SK-N-SH (cell line): ENCODE measurements around the gene GOLM1. TPM values are rescaled to one million over a fixed set of nuclear protein-coding genes. Genes with fewer than 3 reads are reported as not detected.

Source experiments
- CTCF ChIA-PET: fragments of 300-600, 350-600 bp; formaldehyde crosslinking; extraction: SDS; loops from one replicate; lab custom pipeline; 2021; lab: Yijun Ruan, JAX
- POLR2A ChIA-PET: fragments of 350-600 bp; sonication (Branson Sonifier 250); formaldehyde crosslinking; extraction: SDS; loops from one replicate; lab custom pipeline; 2020; ENCODE audit warnings: antibody characterized with exemption, inconsistent platforms; lab: Yijun Ruan, JAX
- DNase-seq: peaks from one replicate; pipeline ENCODE4 v3.0.0; 2012
- H2AFZ ChIP-seq: fragments of 200-600 bp; sonication (generic); 2 replicates; pipeline ENCODE4 v1.8.1; 2016; ENCODE audit warnings: antibody characterized with exemption, mild to moderate bottlenecking, low read depth
- H3F3A ChIP-seq: fragments of 200-600 bp; sonication (generic); replicated peaks from 2 replicates; pipeline ENCODE3; 2016; ENCODE audit warnings: antibody characterized with exemption, mild to moderate bottlenecking; ENCODE audit not compliant: insufficient read depth
- H3K27ac ChIP-seq, 2 experiments: fragments of 200-500 bp in 1 of 2; fragments of 200-600 bp in 1 of 2; sonication (Bioruptor generic) in 1 of 2; sonication (generic), shearing (Covaris generic) in 1 of 2; 2 replicates each; pipeline versions ENCODE4 v1.5.1 to v1.6.1; 2014 to 2016; ENCODE audit warnings: low read depth in 2 of 2, inconsistent platforms in 1 of 2, low read length in 1 of 2, mild to moderate bottlenecking in 1 of 2, mixed read lengths in 1 of 2
- H3K27me3 ChIP-seq: fragments of 200-600 bp; sonication (generic), shearing (Covaris generic); 2 replicates; pipeline ENCODE4 v1.6.1; 2016; ENCODE audit warnings: mixed run types; ENCODE audit not compliant: insufficient read depth
- H3K36me3 ChIP-seq, 2 experiments: fragments of 200-500 bp in 1 of 2; fragments of 200-600 bp in 1 of 2; sonication (Bioruptor generic) in 1 of 2; sonication (generic) in 1 of 2; replicated peaks in 1 of 2; 2 replicates each; pipeline versions ENCODE3 to v1.5.1; 2014 to 2016; ENCODE audit warnings: low read length in 1 of 2, mild to moderate bottlenecking in 1 of 2; ENCODE audit not compliant: insufficient read depth in 2 of 2, control insufficient read depth in 1 of 2
- H3K4me1 ChIP-seq, 2 experiments: fragments of 200-500 bp in 1 of 2; fragments of 200-600 bp in 1 of 2; sonication (Bioruptor generic) in 1 of 2; sonication (generic), shearing (Covaris generic) in 1 of 2; 2 replicates each; pipeline versions ENCODE4 v1.5.1 to v1.6.1; 2014 to 2016; ENCODE audit warnings: low read depth in 1 of 2, low read length in 1 of 2, mixed run types in 1 of 2; ENCODE audit not compliant: insufficient read depth in 2 of 2, control insufficient read depth in 1 of 2
- H3K4me2 ChIP-seq: fragments of 200-600 bp; sonication (generic), shearing (Covaris generic); 2 replicates; pipeline ENCODE4 v1.6.1; 2017; ENCODE audit warnings: mixed run types
- H3K4me3 ChIP-seq, 2 experiments: fragments of 200-500 bp in 1 of 2; fragments of 200-600 bp in 1 of 2; sonication (Bioruptor generic) in 1 of 2; sonication (generic), shearing (Covaris generic) in 1 of 2; 2 replicates each; pipeline versions ENCODE4 v1.5.1 to v1.8.1; 2014 to 2016; ENCODE audit warnings: low read depth in 2 of 2, inconsistent platforms in 1 of 2, low read length in 1 of 2, mild to moderate bottlenecking in 1 of 2, mixed read lengths in 1 of 2, moderate library complexity in 1 of 2
- H3K79me2 ChIP-seq: fragments of 200-600 bp; sonication (generic); 2 replicates; pipeline ENCODE4 v1.8.1; 2017; ENCODE audit warnings: mild to moderate bottlenecking; ENCODE audit not compliant: insufficient read depth
- H3K9ac ChIP-seq: fragments of 200-600 bp; sonication (generic); 2 replicates; pipeline ENCODE4 v1.6.1; 2017; ENCODE audit warnings: mixed run types
- H3K9me2 ChIP-seq: fragments of 200-600 bp; sonication (generic); 2 replicates; pipeline ENCODE4 v1.6.1; 2017; ENCODE audit warnings: mixed run types
- H3K9me3 ChIP-seq: fragments of 200-600 bp; sonication (generic); 2 replicates; pipeline ENCODE4 v1.6.1; 2017; ENCODE audit warnings: mixed run types, mild to moderate bottlenecking, moderate library complexity
- H4K20me1 ChIP-seq: fragments of 200-600 bp; sonication (generic); 2 replicates; pipeline ENCODE4 v1.6.1; 2017; ENCODE audit warnings: mild to moderate bottlenecking, mixed run types; ENCODE audit not compliant: insufficient read depth
- EZH2phosphoT487 ChIP-seq: fragments of 200-600 bp; sonication (generic); IDR thresholded peaks from 2 replicates; pipeline ENCODE4 v1.6.1; 2017; ENCODE audit warnings: low read depth, mixed run types, mild to moderate bottlenecking, antibody characterized with exemption, moderate library complexity, borderline replicate concordance
- FOXM1 ChIP-seq: IDR thresholded peaks from 2 replicates; pipeline ENCODE4 v1.4.0; 2012; ENCODE audit warnings: low read depth, mild to moderate bottlenecking
- GABPA ChIP-seq: IDR thresholded peaks from 2 replicates; pipeline ENCODE4 v1.4.0; 2012; ENCODE audit warnings: low read depth, mild to moderate bottlenecking
- MXI1 ChIP-seq: IDR thresholded peaks from 2 replicates; pipeline ENCODE4 v1.6.1; 2012; ENCODE audit warnings: mild to moderate bottlenecking, low read depth, low read length, improper control_type of control experiment
- NRF1 ChIP-seq: IDR thresholded peaks from 2 replicates; pipeline ENCODE4 v1.6.1; 2012; ENCODE audit warnings: low read depth, mild to moderate bottlenecking, low read length
- RXRA ChIP-seq: IDR thresholded peaks from 2 replicates; pipeline ENCODE4 v1.4.0; 2012; ENCODE audit warnings: low read depth, mild to moderate bottlenecking, borderline replicate concordance
- SIN3A ChIP-seq: IDR thresholded peaks from 2 replicates; pipeline ENCODE4 v1.6.1; 2012; ENCODE audit warnings: low read depth, mild to moderate bottlenecking, low read length, moderate library complexity, borderline replicate concordance
- SMC3 ChIP-seq: IDR thresholded peaks from 2 replicates; pipeline ENCODE4 v1.6.1; 2012; ENCODE audit warnings: low read depth, low read length, improper control_type of control experiment
- TCF12 ChIP-seq: IDR thresholded peaks from 2 replicates; pipeline ENCODE4 v1.4.0; 2012
- WGBS: methylation state at CpG from one replicate; pipeline ENCODE4 v1.1.6; 2017; ENCODE audit warnings: low lambda C conversion rate; 5-methylcytosine and 5-hydroxymethylcytosine counted together
- polyA plus RNA-seq, 3 experiments: library from polyadenylated mRNA; depleted of rRNA; stranded (reverse); fragments of >200 nt; gene quantifications; 2 replicates each; pipeline ENCODE4 v1.2.3, GENCODE V29; 2012
- TF ChIP-seq, protein P1 (sequence below): fragments of 200-600 bp; sonication (generic); IDR thresholded peaks from 2 replicates; pipeline ENCODE4 v1.6.1; 2017; ENCODE audit warnings: antibody characterized with exemption, mild to moderate bottlenecking, moderate library complexity

Gene GOLM1
- polyA plus RNA-seq, 1 of the 3 experiments (the other 2 are of a cell fraction) = 69.8 TPM

DNA sequence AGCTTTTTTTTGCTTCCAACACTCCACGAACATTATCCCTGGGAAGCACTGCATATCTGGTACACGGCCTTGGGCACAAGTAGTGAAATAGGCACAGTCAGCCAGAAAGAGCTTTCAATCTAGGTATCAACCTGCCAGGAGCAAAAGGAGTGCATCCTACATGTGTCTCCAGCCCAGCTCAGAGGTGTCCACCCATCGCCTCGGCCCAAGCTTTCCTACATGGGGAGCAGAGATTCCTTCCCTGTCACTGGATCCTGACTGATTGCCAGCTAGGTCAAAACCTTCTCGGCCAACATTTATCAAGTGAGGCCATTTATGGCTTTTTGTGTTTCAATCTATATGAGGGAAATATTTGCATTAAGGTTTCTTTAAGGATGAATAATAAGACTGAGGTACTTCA, 55.8 kb downstream of the GOLM1 start:
- Histone ChIP-seq H3K79me2 (no peaks in the 10 kb centered on the region), H3K9ac (no peak overlapping the region), H3F3A (no peaks in the 10 kb centered on the region), H3K9me3 (no peaks in the 10 kb centered on the region), H3K4me3 (no peak overlapping the region), H3K9me2 (no peaks in the 10 kb centered on the region), H3K27ac (no peak overlapping the region), H4K20me1 (no peaks in the 10 kb centered on the region), H3K4me1 (peaks cover 0 to 22% of the 10 kb centered on the region in 2 experiments; a peak in 1 of 4 replicates), H3K27me3 (no peaks in the 10 kb centered on the region), H3K4me2 (no peak overlapping the region), H2AFZ (no peak overlapping the region), H3K36me3 (peaks cover 0 to 10% of the 10 kb centered on the region in 2 experiments)
- whole genome bisulfite sequencing = 93% methylated on average over 5 of the region's 5 CpGs
- CTCF ChIA-PET = interaction anchor here (1.1 kb wide), 2 partner anchors 17 to 25 kb away, joined by 3 read pairs; no protein-coding TSS in a partner anchor
- TF ChIP-seq RXRA (no peak), NRF1 (no peak), SIN3A (no peak)
- no peak for DNase-seq
- POLR2A ChIA-PET = no interaction called here

DNA sequence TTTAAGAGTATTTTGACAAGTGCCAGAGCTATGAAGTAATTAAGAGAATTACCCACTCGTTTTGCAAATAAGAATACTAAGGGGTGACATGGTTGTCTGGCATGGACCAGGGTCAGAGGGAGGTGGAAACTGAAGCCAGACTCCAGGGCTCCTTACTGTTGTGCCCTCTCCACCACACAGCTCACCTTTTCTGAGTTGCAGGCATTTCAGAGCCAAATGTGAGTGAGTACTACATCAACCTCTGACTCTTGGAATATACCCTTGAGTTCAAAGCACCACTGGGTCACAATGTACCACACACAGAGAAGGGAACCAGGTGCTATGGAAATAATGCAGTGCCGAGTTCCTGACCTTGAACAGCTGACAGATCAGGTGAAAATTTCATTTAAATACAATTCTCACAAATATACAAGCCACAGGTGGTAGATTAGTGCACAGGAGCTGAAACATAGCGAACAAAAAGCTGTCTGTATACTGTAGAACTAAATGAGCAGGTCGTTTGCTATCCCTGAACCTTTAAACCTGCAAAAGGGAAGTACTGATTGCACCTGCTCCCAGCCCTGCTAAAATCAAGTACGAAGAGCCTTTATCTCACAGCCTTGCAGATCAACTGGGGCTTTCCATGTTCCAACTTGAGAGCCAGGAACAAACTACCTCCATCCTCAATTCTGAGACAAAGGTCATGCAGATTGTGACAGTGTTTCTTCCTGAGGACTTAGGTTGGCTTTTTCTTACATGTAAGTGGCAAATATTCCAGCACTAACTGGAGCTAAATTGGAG, 57.0 kb downstream of the GOLM1 start:
- Histone ChIP-seq H3K79me2 (no peaks in the 10 kb centered on the region), H4K20me1 (no peaks in the 10 kb centered on the region), H3K27ac (no peak overlapping the region), H3K4me2 (no peak overlapping the region), H3K9ac (no peak overlapping the region), H3K4me1 (peaks cover 0 to 20% of the 10 kb centered on the region in 2 experiments; a peak in 1 of 4 replicates), H2AFZ (no peak overlapping the region), H3K36me3 (peaks cover 0 to 10% of the 10 kb centered on the region in 2 experiments), H3K4me3 (no peak overlapping the region), H3K9me2 (no peaks in the 10 kb centered on the region), H3F3A (no peaks in the 10 kb centered on the region), H3K9me3 (no peaks in the 10 kb centered on the region), H3K27me3 (no peaks in the 10 kb centered on the region)
- WGBS = 74% methylated on average over 5 of the region's 5 CpGs
- no peak for DNase-seq
- TF ChIP-seq TCF12 (no peak), MXI1 (no peak), EZH2phosphoT487 (no peak)
- POLR2A ChIA-PET = no interaction called here
- CTCF ChIA-PET = no interaction called here

DNA sequence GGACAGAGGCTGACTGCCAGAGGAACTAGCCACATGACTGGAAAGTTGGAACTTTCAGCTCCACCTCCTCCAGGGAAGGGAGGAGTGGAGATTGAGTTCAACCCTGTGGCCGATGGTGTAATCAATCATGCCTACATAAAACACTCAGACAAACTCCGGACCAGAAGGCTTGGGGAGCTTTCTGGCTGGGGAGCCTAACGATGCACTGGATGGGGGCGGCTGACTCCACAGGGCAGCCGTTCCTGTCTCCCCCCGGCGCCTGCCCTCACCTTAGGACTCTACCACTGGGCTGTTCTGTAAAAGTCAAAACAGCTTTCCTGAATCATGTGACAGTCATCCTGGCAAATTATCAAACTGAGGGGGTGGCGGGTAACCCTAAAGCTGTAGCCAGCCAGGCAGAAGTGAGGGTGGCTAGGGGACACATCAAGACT, 58.0 kb downstream of the GOLM1 start:
- Histone ChIP-seq H3K36me3 (peaks cover 0 to 9% of the 10 kb centered on the region in 2 experiments), H3K27me3 (no peaks in the 10 kb centered on the region), H4K20me1 (no peaks in the 10 kb centered on the region), H3K9me2 (no peaks in the 10 kb centered on the region), H3K79me2 (no peaks in the 10 kb centered on the region), H3F3A (no peaks in the 10 kb centered on the region), H3K9ac (no peak overlapping the region), H3K9me3 (no peaks in the 10 kb centered on the region), H2AFZ (no peak overlapping the region), H3K27ac (no peak overlapping the region), H3K4me2 (no peak overlapping the region), H3K4me1 (peaks cover 0 to 9% of the 10 kb centered on the region in 2 experiments; a peak in 1 of 4 replicates), H3K4me3 (no peak overlapping the region)
- TF ChIP-seq FOXM1 = no peak
- TF ChIP-seq RXRA = no peak
- no peak for TF ChIP-seq NRF1
- TF ChIP-seq SMC3 = no peak
- no peak for TF ChIP-seq GABPA
- TF ChIP-seq, protein P1, sequence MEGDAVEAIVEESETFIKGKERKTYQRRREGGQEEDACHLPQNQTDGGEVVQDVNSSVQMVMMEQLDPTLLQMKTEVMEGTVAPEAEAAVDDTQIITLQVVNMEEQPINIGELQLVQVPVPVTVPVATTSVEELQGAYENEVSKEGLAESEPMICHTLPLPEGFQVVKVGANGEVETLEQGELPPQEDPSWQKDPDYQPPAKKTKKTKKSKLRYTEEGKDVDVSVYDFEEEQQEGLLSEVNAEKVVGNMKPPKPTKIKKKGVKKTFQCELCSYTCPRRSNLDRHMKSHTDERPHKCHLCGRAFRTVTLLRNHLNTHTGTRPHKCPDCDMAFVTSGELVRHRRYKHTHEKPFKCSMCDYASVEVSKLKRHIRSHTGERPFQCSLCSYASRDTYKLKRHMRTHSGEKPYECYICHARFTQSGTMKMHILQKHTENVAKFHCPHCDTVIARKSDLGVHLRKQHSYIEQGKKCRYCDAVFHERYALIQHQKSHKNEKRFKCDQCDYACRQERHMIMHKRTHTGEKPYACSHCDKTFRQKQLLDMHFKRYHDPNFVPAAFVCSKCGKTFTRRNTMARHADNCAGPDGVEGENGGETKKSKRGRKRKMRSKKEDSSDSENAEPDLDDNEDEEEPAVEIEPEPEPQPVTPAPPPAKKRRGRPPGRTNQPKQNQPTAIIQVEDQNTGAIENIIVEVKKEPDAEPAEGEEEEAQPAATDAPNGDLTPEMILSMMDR = no peak
- WGBS = 86% methylated on average over 8 of the region's 8 CpGs
- POLR2A ChIA-PET = no interaction called here
- CTCF ChIA-PET = no interaction called here
- DNase-seq = no peak
